HL-60 (cell line): ENCODE results near the gene ELMO1.

Experiments used
- CTCF ChIP-seq: IDR thresholded peaks from one replicate; pipeline ENCODE4 v1.5.1; 2011; ENCODE audit warnings: low read length, control low read depth, inconsistent platforms; ENCODE audit not compliant: insufficient read depth
- GABPA ChIP-seq: IDR thresholded peaks from 2 replicates; pipeline ENCODE4 v1.6.1; 2012; ENCODE audit warnings: low read depth
- POLR2AphosphoS5 ChIP-seq: IDR thresholded peaks from 2 replicates; pipeline ENCODE4 v1.6.1; 2012; ENCODE audit warnings: low read depth
- REST ChIP-seq: IDR thresholded peaks from 2 replicates; pipeline ENCODE4 v1.6.1; 2012; ENCODE audit warnings: low read depth; ENCODE audit not compliant: insufficient replicate concordance
- SPI1 ChIP-seq: IDR thresholded peaks from 2 replicates; pipeline ENCODE4 v1.6.1; 2012; ENCODE audit warnings: low read depth, mild to moderate bottlenecking, borderline replicate concordance

- TF ChIP-seq CTCF (no peak), POLR2AphosphoS5 (no peak), GABPA (no peak), REST (no peak), SPI1 (no peak)
These were observed 520.4 kb downstream of the ELMO1 start for GRCh38 chr7:36928311-36928710.
